H1 (cell line): ENCODE measurements around the gene RUFY4. TPM values are rescaled to one million over a fixed set of nuclear protein-coding genes. Genes with fewer than 3 reads are reported as not detected.

Source experiments
- CEBPB ChIP-seq: IDR thresholded peaks from 2 replicates; pipeline ENCODE4 v1.6.1; 2012; ENCODE audit warnings: low read depth, low read length
- RXRA ChIP-seq: IDR thresholded peaks from 2 replicates; pipeline ENCODE4 v1.6.1; 2011; ENCODE audit warnings: low read depth, mild to moderate bottlenecking, low read length, moderate library complexity; ENCODE audit not compliant: insufficient read depth
- polyA plus RNA-seq, 7 experiments: library from polyadenylated mRNA; depleted of rRNA in 3 of 7; stranded (reverse) in 5 of 7; unstranded in 2 of 7; fragments of >200 nt in 5 of 7; fragments of 200-250 nt in 2 of 7; gene quantifications; 1 replicate in 5 of 7; 2 replicates in 1 of 7; 4 replicates in 1 of 7; pipeline versions ENCODE4 v1.2.1 to v1.2.3, GENCODE V29; 2011 to 2013; ENCODE audit warnings: missing spikeins in 2 of 7, mixed read lengths in 2 of 7
- total RNA-seq: library from RNA; stranded (reverse); fragmentation: NEBNext Ultra II Directional; extraction: Animal tissue kit (Norgen Biotek cat#: 25700); gene quantifications from 2 replicates; pipeline ENCODE4 v1.2.1, GENCODE V29; 2021

RUFY4 gene
- total and polyA plus RNA-seq, 2 of the 8 experiments (the other 6 are each of a cell fraction or from before 2014, with no cell fraction given): 0.32 to 0.38 TPM

DNA sequence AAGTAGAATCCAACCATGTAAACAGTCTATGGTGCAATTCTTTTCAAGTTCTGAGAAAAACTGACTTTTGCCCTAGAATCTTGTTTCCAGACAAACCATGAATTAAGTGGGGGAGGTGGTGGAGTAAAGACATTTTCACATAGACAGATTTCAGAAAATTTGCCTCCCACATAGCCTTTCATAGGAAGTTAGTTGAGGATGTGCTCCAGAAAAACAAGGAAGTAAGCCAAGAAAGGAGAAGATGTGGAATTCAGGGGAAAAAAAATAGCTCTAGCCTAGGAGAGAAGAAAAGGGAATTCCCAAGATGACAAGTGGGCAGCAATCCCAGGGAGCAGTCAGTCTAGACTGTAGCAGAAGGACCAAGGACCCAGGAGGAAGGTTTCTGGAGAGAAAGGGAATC is 17.4 kb downstream of the RUFY4 start (continued):
- TF ChIP-seq RXRA (no peak), CEBPB (no peak)
